ENCODE measurements around the gene CD44.

The CD44 gene

DNA sequence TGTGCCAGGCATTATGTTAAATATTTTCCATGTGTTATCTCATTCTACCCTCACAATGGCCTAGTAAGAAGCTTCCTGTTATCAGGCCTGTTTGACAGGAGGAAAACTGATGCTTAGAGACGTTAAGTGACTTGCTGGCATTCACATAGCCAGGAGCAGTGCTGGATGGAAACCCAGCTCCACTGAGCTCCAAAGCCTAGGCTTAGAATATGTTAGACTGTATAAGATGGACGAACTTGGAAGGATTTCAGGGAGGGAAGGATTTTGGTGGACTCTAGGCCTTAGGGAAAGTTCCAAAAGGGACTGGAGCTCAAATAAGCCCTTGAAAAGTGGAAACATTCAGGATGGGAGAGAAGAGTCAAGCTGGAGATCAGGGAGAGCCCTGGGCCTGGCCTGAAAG lies 2.1 kb downstream of the CD44 start:
- DNase-seq = no peak

DNA sequence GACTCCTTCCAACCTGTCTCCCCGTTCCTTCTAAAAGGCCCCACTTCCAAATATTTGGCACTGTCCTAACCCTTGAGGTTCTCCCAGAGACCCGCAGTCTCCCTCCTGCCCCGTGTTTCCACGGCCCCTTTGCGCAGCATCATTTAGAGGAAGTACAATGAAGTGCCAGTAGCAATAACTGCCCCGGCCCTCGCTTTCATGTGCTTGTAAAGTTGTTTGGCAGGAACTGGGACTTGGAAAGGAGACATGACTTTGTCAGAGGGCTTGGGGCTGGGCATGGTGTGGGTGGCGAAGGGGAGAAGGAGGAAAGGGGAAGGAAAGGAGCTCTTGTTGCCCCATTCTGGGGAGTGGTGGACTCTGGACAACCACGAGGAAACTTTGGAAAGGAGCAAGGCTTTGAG lies 2.6 kb downstream of the CD44 start:
- DNase-seq = no peak

DNA sequence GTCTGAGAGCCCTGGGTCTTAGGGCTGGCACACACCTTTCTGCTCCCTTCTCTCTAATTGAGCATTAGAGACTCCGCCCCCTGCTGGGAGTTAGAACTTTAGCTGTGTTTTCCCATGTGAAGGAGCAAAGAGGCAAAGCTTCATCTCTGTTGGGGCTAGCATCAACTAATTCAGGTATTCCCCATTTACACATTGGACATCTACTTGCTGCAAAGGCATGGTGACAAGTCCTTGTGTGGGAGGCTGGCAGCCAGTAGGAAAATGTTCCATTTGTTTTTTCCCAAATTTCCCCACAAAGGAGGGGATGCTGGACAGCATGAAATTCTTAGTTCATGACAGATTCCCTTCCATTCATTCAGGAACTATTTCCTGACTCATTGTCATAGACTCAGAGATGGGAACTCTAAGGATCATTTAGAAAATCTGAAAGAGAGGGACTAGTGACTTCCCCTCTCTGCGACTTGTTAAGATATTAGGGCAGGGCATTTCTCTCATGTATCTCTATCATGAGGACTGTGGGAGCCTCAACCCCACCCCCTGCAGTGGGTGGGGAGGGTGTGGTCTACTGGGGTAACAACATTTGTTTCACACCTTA lies 3.6 kb downstream of the CD44 start:
- DNase-seq = no peak

DNA sequence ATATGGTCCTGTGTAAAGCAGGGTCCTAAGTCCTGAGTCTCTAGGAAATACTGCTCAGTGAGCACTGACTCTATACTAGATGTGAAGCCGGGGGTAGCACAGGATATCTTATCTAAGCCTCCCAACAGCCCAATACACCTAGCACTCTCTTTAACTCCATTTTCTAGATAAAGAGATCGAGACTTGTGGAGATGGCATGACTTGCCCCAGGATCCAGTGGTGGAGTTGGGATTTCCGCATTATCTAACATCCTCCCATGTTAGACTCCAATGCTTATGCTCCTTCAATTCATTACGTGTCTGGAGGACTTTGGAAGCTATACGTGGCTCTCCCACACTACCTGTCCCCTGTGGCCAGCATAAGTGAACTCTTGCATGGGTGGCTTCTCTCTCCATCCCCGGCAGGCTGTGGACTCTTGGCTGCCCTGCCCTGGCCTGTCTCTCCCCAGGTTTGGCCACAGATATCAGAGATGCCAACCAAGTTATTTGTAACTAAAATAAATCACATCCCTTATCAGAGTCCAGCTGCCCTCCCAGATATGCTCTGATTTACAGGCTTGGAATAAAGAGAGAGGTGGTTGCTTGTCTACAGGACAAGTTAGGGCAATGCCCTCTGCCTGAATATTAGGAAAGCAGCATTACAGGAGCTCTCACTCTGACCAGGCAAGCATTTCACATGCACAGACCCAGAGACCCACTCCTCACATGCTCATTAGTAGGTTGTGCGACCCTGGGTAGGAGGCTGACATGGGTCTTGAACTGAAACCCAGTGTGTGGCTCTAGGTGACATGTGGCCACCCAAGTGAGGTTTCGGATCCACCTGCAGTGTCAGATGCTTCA lies 4.5 kb downstream of the CD44 start:
- no peak for DNase-seq

DNA sequence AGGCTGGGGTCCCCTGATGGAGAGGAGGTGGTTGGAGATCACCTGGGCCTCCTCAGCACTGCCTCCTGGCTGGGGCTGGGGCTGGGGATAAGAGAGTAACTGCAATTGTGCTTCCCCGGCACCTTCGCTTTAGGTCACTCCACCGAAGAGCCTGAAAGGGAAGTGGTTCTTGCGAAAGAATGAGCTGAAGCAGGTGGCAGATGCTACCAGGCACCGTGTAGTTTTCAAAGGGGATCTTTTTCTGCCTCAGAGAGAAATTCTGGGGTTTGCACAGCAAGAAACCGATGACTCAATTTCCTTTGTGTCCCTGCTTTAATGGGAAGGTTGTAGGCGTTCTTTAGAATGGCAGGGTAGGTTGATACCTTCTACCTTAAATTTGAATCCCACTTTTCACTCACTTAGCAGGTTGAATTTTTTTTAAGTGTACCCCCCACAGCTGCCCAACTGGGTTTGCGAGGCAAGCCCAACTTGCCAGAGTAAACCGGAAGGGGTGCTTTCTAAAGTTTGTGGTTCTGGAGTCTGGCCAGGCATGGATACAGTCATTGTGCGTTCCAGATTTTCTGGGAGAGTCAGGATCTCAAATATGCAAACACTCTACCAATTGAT lies 5.3 kb downstream of the CD44 start:
- no peak for DNase-seq

DNA sequence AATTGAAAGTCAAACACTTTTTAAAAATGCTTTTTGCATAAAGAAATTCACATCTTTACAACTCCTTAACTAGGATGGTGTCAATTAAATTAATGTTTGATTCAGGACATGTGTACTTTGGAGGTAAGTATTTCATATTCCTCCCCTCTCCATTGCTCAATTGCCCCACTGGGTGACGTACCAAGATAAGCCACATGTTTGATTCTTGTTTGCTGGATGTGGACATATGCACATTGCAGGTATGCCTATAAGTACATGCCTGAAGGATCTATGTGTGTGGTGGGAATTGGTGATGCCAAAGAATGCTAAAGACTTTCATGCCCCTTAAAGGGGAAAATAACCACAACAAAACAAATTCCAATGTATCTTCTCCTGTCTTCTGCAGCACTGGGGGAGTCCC lies 5.8 kb downstream of the CD44 start:
- no peak for DNase-seq

DNA sequence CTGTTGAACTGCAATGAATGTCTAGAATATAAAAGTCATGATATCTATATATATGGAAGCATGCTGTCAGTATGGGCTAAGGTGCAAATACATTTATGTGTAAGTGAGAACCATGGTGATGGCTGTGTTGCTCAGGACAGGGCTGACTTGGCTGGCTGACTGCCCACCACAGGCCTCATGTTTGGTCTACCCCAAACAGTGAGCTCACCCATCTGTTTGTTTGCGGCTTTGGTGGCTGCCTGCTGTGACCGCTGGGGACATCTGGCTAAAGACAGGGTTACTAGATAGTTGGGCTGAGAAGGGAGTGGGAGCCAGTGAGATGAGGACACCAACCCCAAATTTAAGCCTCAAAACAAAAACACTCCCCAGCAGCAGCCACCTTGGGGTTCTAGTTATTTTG lies 6.3 kb downstream of the CD44 start:
- DNase-seq = peak; percentile 48

DNA sequence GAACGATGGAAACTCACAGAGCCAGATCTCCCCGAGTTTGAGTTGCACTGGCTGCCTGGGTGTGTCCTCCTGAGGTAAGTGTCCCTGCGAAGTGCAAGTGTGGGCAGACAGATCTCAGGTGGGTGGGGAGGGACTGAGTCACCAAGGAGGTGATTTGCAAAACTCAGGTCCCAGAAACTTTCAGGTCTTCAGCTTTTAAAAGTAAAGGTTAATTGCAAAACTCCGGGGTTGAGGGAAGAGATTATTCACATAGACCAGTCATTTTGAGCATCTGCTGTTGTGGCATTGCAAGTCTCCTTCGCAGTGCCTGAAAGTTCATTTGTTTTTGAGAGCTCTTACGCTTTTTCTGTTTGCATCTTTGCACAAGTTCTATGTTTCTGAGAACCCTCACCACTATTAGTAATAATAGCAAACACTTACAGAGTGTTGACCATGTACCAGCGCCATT lies 7.1 kb downstream of the CD44 start:
- no peak for DNase-seq

DNA sequence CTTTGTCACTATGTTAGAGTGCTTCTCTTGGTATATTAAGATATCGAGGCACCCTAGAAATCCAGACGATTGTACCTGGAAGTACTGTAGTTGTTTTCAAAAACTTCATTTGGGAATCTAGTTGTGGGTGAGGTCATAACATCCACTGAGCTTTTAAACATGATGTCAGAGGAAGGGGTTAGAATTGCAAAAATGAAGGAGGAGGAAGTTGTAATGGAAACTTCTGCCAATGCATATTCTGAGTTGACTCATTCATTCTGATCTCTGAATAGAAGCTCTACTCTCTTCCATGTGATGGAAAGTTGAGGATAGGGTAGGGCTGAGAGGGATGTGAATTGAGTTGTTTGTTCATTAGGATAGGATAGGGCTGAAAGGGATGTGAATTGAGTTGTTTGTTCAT lies 7.7 kb downstream of the CD44 start:
- DNase-seq = no peak

DNA sequence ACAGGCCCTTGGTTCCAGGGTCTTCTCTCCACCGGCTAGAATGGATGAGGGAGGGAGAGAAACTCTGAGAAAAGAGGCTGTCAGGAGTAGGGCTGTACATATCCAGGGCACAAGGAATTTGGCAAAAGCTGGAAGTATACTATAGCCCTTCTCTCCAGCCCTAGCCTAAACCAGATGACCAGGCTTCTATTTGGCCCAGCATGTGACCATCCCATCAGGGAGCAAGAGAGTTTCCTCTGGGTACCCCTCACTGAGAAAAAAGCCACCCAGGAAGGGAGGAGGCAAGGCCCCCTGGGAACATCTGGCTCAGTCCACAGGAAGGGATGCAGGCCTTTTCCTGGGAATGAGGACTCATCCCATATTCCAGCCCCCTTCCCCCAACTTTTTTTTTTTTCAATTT lies 8.3 kb downstream of the CD44 start:
- no peak for DNase-seq

DNA sequence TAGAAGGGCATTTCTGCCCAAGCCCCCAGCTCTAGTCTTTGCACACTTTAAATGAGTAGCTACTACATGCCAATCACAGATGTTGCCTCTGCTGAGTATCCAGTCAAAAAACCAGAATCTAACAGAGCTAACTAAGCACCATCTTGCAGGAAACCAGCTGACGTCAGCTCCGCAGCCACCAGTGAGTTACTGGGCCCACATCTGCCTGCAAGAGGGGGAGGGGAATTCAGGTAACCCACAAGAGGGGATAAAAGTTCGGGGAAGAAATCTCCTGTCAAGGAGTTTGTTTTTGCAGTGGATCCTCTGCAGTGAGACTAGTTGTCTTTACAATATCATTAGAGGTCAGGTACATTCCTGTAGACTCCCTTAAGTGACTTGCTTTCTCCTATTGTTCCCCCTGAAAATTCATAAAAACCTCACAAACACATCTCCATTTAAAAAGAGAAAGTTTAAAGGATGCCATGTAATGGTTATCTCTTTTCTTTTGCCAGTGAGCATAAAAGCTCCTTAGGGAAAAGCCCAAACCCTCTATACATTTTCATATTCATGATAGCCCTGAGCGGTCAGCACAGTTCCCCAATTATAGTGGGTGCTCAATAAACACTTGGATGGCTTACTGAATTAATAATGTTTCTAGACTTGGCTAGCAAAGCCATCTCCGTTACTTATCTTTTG lies 9.3 kb downstream of the CD44 start:
- no peak for DNase-seq

DNA sequence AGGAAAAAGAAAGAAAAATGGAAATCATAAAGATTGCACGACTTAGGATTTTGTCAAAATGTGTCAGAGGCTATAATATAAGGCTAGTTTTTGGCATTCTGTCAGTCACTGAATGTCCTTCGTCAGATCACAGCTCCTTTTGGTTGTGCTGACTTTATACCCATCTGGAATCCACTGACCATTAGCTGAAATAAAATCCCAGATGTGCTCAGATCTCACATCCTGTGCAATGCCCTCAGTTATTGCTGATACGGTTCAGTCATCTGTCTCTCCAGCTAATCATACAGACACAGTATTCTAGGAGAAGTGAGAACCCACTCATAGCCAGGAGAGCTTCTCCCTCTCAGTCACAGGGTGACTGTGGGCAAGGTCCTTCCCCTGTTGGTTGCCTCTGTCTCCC lies 11.5 kb downstream of the CD44 start:
- DNase-seq = no peak

DNA sequence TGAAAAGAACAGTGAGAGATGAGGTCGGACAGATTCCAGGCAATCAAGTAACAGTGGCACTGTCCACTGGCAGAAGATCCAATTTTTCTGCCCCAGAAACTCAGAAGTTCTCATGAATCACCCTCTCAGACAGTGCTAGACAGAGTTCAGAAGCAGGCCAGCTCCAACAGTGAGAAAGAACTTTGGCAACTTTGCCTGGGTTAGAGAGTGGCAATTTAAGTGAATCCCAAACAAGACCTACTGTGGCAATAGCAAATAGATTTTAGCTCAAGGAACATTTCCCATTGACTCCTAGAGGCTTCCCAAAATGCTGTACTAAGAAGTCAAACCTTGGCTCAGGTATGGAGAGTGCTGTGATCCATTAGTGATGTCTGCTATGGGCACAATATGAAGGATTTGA lies 12.3 kb downstream of the CD44 start:
- no peak for DNase-seq

DNA sequence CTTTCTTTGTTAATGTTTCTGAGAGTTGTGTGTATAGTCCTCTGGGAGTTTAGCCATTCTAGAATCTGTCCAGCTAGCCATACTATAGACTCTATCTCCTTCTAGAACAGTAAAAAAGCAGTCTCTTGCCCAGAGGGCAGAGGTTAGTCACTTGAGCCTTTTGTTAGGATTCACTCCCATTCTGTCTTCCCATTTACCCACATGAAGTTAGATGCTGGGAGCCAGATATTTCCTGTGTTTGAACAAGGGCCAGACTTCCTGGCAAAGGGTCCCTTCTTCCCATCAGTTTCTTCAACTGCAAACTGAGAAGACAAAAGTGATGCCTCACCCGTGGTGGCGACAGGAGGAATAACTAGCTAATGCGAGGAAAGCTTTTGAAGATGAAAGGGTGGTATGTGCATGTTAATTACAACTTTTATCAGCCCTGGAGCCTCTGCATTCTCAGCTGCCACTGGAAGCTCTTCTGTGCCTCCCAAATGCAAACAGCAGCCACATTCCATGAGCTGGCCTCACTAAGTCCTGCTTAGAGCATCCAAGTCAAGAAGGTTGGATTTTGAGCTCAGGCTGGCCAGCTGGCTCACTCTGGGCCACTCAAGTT lies 12.8 kb downstream of the CD44 start:
- no peak for DNase-seq

DNA sequence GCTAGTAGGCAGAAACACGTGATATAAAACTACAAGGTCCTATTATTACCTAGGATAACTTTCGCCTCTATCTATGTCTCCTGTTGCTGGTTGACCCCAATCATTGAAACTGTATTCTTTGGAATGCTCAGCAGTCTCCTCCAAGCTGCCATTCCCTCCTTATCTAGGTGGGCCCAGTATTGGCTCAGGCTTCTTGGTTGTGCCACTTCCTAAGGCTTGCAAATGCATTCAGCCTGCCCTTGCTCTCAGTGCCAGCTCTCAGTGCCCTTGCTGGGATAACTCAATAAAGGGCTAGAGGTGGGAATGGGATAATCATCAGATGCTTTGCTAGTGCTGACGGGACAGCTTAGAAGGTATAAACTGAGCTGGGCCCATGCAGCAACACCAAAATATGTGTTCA lies 13.6 kb downstream of the CD44 start:
- DNase-seq = no peak

DNA sequence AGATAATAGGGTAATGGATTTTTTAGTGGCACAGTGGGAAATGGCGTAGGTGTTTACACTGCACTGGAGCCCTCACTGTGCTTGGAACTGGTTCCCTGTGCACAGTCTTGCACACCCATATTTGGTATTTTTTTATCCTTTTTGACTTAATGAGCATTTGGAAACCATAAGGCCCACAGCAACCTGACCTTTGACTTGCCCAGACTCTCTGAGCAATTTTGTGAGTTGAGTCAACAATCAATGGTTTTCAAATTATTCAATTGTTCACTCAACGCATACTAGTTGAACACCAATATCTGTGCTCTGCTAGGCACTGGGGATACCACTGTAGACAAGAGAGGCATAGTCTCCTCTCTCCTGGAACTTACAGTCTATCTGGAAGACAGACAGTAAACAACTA lies 14.3 kb downstream of the CD44 start:
- DNase-seq = no peak

DNA sequence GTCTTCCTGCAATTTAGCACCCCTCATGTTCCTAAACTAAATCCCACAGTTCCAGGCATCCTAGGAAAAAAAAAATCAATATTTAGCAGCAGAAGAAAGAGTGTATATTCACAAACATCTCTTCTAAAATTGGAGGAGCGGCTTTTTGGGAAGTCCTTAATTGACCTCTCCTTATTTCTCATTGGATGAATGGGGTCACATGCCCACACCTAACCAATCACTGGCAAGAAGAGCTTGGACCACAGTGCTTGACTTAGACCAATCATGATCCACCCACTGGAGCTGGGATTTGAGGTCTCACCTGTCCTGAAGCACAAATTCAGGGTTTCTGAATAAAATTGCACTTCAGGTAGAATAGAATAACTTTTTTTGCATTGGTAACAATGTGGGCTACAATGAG lies 16.0 kb downstream of the CD44 start:
- no peak for DNase-seq

DNA sequence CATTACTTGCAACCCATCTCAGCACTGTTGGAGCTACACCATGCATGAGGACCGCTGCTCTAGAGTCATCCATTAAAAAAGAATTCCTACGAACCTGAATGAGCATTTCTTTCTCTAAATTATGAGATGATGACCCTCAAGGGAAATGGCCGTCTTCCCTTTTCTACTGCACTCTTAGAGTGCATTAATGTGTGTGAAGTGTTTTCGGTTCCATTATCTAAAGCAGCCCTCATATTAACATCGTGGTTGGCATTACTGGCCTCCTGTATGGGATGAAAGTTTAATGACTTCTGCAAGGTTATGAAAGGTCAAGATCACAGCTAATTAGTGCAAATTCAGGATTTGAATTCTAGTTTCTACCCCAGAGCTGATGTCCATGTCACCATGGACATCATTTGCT lies 16.7 kb downstream of the CD44 start:
- DNase-seq = no peak

DNA sequence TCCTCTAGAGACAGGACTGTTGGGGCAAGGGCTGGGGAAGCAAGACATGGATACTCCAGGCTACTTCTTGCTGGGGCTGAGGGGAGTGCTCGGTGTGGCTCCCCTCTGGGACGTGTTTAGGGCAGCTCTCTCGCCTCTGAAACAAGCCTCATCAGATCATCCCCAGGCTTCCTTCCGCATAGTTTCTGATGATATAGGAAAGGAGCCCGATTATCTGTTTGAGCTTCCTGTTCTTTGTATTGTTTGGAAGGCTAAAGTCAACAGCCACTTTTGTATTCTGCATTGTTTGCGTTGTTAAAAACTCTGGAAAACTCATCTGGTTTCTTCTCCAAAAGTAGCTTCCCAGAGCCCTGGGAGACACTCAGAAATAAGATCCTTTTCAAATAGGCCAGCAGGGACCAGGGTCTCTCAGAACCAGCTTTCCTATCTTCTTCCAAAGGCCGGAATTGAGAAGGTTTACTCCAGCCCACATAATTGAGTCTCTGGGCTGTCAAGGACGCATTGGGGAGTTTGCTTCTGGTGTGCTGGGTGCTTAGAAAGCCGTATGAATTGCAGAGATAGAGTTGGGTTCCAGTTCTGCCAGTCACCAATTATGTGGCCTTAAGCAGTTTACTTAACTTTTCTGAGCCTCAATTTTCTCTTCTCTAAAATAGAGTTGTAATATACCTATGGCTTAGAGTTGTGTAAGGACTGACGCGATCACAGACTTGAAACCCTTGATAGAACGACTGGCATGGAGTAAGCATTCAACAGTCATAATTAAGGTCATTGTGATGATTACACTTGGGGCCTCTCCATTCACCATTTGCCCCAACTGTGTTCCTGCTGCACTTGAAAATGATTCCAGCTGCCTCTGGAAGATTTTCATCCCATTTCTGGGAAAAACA lies 19.1 kb downstream of the CD44 start:
- DNase-seq = peak; percentile 11

DNA sequence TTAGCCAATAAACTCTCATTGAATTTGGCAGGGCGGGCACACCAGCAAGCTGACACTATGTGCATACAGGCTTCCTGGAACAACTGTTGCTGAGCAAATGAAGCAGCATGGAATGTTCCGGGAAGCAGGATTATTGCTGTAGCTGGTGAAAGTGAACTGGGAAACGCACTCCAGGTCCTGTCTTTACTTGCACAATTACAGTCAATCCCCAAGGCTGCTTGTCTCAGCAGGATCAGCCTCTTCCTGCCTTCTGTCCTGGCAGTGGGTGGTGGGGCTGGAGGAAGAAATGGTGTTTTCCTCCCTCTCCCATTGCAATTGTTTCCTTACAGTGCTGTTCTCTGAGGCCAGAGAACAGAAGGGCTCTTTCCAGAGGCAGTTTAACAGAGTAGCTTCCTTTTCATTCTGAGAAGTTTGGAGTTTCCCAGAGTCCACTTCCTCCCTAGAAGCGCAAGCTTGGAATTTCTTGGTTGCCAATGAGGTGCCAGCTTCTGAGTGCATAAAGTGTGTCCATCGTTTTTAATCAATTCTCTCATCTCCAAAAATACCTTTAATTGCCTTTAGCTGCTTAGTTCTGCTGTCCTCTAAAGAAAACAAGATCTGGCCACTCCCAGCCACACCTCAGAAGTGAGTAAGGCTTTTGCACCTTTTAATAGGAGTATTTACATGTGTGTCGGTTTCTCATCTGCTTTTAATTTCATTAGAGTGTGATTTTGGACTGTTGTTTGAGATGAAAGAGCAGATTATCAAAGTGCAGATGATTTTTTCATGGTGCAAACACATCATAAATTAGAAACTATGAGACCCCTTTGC lies 19.9 kb downstream of the CD44 start:
- DNase-seq = no peak

DNA sequence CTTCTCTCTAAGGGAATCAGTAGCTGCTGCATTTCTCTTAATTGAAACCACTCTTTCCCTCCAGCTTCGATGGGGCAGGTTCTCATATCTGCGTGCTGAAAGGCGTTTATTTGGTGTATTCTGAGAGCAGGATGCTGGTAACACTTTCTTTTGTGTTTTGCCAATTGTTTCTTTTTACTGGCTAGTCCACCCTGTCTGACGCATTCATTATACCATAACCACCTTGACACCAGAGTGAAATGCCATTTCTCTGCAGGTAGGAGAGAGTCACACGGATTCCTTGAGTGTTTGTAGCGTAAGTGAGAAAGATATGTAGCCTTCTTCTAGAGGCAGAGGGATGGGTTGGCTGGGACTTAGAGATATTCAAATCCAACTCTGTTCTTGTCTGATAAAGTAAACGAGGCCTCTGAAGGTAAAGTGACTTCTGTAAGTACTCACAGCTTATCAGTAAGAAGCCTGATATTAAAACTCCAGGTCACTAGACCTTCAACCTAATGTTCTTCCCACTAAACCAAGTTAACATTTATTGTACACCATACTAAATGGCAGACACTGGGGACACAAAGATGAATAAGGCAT lies 21.4 kb downstream of the CD44 start:
- DNase-seq = no peak

All from DMS53 (cell line).